HCT116 (cell line): ENCODE data around the gene KAZN. TPM values are rescaled to one million over a fixed set of nuclear protein-coding genes. Genes with fewer than 3 reads are reported as not detected.

Experiments
- ATAC-seq: fragments of 200-7000 bp; cut with Tn5 transposase; 2 replicates; pipeline ENCODE4 v1.9.1; 2020; ENCODE audit warnings: mild to moderate bottlenecking, moderate library complexity
- BruUV-seq: library from RNA; stranded (reverse); fragments of 400-500 nt; replicated peaks from 2 replicates; lab custom pipeline; 2021; lab: Mats Ljungman, UMichigan
- CTCF ChIA-PET: fragments of 300-600 bp; sonication (Branson Sonifier 250); formaldehyde crosslinking; loops from one replicate; lab custom pipeline; 2021; ENCODE audit warnings: antibody characterized with exemption; lab: Charles Lee
- POLR2A ChIA-PET: fragments of 300-600, 350-600 bp; sonication (Branson Sonifier 250); formaldehyde crosslinking; loops from one replicate; lab custom pipeline; 2021; ENCODE audit warnings: antibody characterized with exemption; lab: Charles Lee
- RAD21 ChIA-PET, 2 experiments: fragments of 300-600 bp; sonication (Branson Sonifier 250); formaldehyde crosslinking; loops; one replicate each; lab custom pipeline; 2023; ENCODE audit warnings: low total read pairs in 2 of 2; ENCODE audit not compliant: uncharacterized antibody in 2 of 2, unreplicated experiment in 2 of 2, low non-redundant PET in 1 of 2; lab: Charles Lee
- DNase-seq: peaks from one replicate; pipeline ENCODE4 v3.0.0-alpha.2; 2010; ENCODE audit warnings: low read depth, low spot score
- H2AFZ ChIP-seq: fragments of 200-600 bp; shearing (Covaris generic), sonication (generic); 2 replicates; pipeline ENCODE4 v1.6.1; 2017; ENCODE audit warnings: low read depth, mixed run types, mixed read lengths, antibody characterized with exemption, low read length; ENCODE audit not compliant: poor library complexity, severe bottlenecking
- H3K27ac ChIP-seq: 2 replicates; pipeline ENCODE4 v1.5.1; 2012; ENCODE audit warnings: low read depth, low read length
- H3K27me3 ChIP-seq: fragments of 200-600 bp; sonication (generic); 2 replicates; pipeline ENCODE4 v1.6.1; 2016; ENCODE audit warnings: mixed run types, low read length, mixed read lengths; ENCODE audit not compliant: insufficient read depth
- H3K36me3 ChIP-seq, 2 experiments: fragments of 200-500 bp in 1 of 2; fragments of 200-600 bp in 1 of 2; sonication (Bioruptor generic) in 1 of 2; sonication (generic) in 1 of 2; 2 replicates each; pipeline versions ENCODE4 v1.5.1 to v1.6.1; 2014 to 2016; ENCODE audit warnings: low read length in 2 of 2, inconsistent platforms in 1 of 2, mixed read lengths in 1 of 2, mixed run types in 1 of 2; ENCODE audit not compliant: insufficient read depth in 2 of 2, control insufficient read depth in 1 of 2
- H3K4me1 ChIP-seq, 2 experiments: fragments of 200-600 bp in 1 of 2; sonication (generic) in 1 of 2; 2 replicates each; pipeline versions ENCODE4 v1.5.1 to v1.6.1; 2012 to 2017; ENCODE audit warnings: low read length in 2 of 2, inconsistent platforms in 1 of 2, mild to moderate bottlenecking in 1 of 2, mixed read lengths in 1 of 2, mixed run types in 1 of 2, moderate library complexity in 1 of 2; ENCODE audit not compliant: insufficient read depth in 2 of 2, control insufficient read depth in 1 of 2
- H3K4me2 ChIP-seq: fragments of 200-600 bp; sonication (generic); 2 replicates; pipeline ENCODE4 v1.6.1; 2017; ENCODE audit warnings: mixed run types, low read length, mixed read lengths
- H3K4me3 ChIP-seq, 2 experiments: fragments of 200-600 bp in 1 of 2; sonication (generic) in 1 of 2; replicated peaks in 1 of 2; 2 replicates each; pipeline ENCODE4 v1.5.1; 2011 to 2016; ENCODE audit warnings: low read length in 2 of 2, control low read depth in 1 of 2, low read depth in 1 of 2, mild to moderate bottlenecking in 1 of 2, mixed read lengths in 1 of 2, mixed run types in 1 of 2
- H3K79me2 ChIP-seq: fragments of 200-600 bp; sonication (generic); 2 replicates; pipeline ENCODE4 v1.6.1; 2017; ENCODE audit warnings: mild to moderate bottlenecking, mixed run types, low read length, moderate library complexity, mixed read lengths; ENCODE audit not compliant: insufficient read depth
- H3K9ac ChIP-seq: fragments of 200-600 bp; sonication (generic); 2 replicates; pipeline ENCODE4 v1.6.1; 2016; ENCODE audit warnings: low read length, mixed read lengths
- H3K9me2 ChIP-seq: fragments of 200-600 bp; sonication (generic), shearing (Covaris generic); 2 replicates; pipeline ENCODE4 v1.6.1; 2017; ENCODE audit warnings: mixed run types, mild to moderate bottlenecking, moderate library complexity; ENCODE audit not compliant: insufficient read depth
- H3K9me3 ChIP-seq, 2 experiments: fragments of 200-500 bp in 1 of 2; fragments of 200-600 bp in 1 of 2; sonication (Bioruptor generic) in 1 of 2; sonication (generic) in 1 of 2; 2 replicates each; pipeline ENCODE4 v1.6.1; 2014 to 2017; ENCODE audit warnings: low read length in 2 of 2, mixed read lengths in 2 of 2, inconsistent platforms in 1 of 2, low read depth in 1 of 2, mild to moderate bottlenecking in 1 of 2, mixed run types in 1 of 2, moderate library complexity in 1 of 2; ENCODE audit not compliant: control insufficient read depth in 1 of 2, insufficient read depth in 1 of 2
- H4K20me1 ChIP-seq: fragments of 200-600 bp; sonication (generic), shearing (Covaris generic); 2 replicates; pipeline ENCODE4 v1.6.1; 2017; ENCODE audit warnings: mixed run types, mild to moderate bottlenecking, moderate library complexity; ENCODE audit not compliant: insufficient read depth
- CEBPB ChIP-seq: IDR thresholded peaks from 2 replicates; pipeline ENCODE4 v1.6.1; 2012; ENCODE audit warnings: low read depth
- ELF1 ChIP-seq: IDR thresholded peaks from 2 replicates; pipeline ENCODE4 v1.6.1; 2012; ENCODE audit warnings: low read depth, borderline replicate concordance
- EZH2 ChIP-seq: fragments of 200-600 bp; sonication (generic); IDR thresholded peaks from 2 replicates; pipeline ENCODE4 v1.6.1; 2017; ENCODE audit warnings: antibody characterized with exemption, mixed run types
- RAD21 ChIP-seq: IDR thresholded peaks from 2 replicates; pipeline ENCODE4 v1.6.1; 2012; ENCODE audit warnings: low read depth, mild to moderate bottlenecking
- SRF ChIP-seq: IDR thresholded peaks from 2 replicates; pipeline ENCODE4 v1.6.1; 2012; ENCODE audit warnings: low read depth
- ZFX ChIP-seq: fragments of 450-650 bp; IDR thresholded peaks from 2 replicates; pipeline ENCODE4 v1.6.1; 2017
- ZNF274 ChIP-seq: fragments of 200-500 bp; sonication (Bioruptor generic); IDR thresholded peaks from 2 replicates; pipeline ENCODE4 v1.6.1; 2014; ENCODE audit warnings: mild to moderate bottlenecking, low read depth, low read length, inconsistent platforms
- intact Hi-C: fragments of 100-400 bp; cut with micrococcal nuclease; formaldehyde crosslinking; loops from 2 replicates; pipeline ENCODE4 v1.10.0; 2022
- total RNA-seq: library from RNA; stranded (reverse); gene quantifications from one replicate; pipeline ENCODE4 v1.2.1, GENCODE V29; 2021; ENCODE audit not compliant: unreplicated experiment
- TF ChIP-seq, protein P1 (sequence below), 3 experiments: fragments of 200-600 bp in 1 of 3; sonication (generic) in 1 of 3; IDR thresholded peaks in 2 of 3; conservative IDR thresholded peaks in 1 of 3; 2 replicates each; pipeline ENCODE4 v1.5.1; 2012 to 2017; ENCODE audit warnings: low read depth in 2 of 3, low read length in 2 of 3, antibody characterized with exemption in 1 of 3, borderline replicate concordance in 1 of 3, control low read depth in 1 of 3, mild to moderate bottlenecking in 1 of 3, mixed read lengths in 1 of 3, mixed run types in 1 of 3, moderate library complexity in 1 of 3; ENCODE audit not compliant: insufficient read depth in 1 of 3
- TF ChIP-seq, protein P2 (sequence below): IDR thresholded peaks from 2 replicates; pipeline ENCODE4 v1.6.1; 2012
- TF ChIP-seq, protein P3 (sequence below): IDR thresholded peaks from 2 replicates; pipeline ENCODE4 v1.6.1; 2012

KAZN gene
- total RNA-seq, 1 experiment from 2014 or later = 13.4 TPM

DNA sequence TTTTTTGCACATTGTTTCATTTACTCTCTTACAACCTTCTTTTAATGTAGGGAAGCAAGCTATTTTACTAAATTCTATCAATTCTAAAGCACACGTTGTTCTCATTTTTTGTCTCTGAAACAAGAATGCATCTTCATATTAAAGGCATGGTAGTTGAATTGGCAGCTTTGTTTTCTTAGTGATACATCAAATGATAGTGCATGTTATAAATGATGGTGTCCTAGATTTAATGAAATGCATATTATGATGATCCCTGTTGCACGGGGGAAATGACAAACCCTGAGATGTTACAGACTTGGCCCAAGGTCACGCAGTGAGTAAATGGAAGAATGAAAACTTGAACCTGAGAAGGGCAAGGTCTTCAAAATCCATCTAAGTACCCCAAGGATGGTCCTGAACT is 213.1 kb downstream of the KAZN start:
- H2AFZ ChIP-seq = no peak overlapping the region
- ATAC-seq = no peak
- DNase-seq = no peak
- H3K79me2 ChIP-seq = no peaks in the 10 kb centered on the region
- no peaks in the 10 kb centered on the region for H3K4me1 ChIP-seq
- H3K27me3 ChIP-seq = 0 out of 2 replicates have a peak, but pooled peaks cover 5% of the 10 kb centered on the region
- H3K9me2 ChIP-seq = no peaks in the 10 kb centered on the region
- no peaks in the 10 kb centered on the region for H3K36me3 ChIP-seq
- no peaks in the 10 kb centered on the region for H4K20me1 ChIP-seq
- no peak overlapping the region for H3K27ac ChIP-seq
- H3K4me2 ChIP-seq = no peak overlapping the region
- peaks cover 6% of the 10 kb centered on the region in 2 experiments; a peak in 2 of 4 replicates for H3K9me3 ChIP-seq
- intact Hi-C loops = no loop called here
- no TSS peak for BruUV-seq
- ChIA-PET CTCF (no interaction called here), POLR2A (no interaction called here), RAD21 (no interaction called here)
- H3K4me3 ChIP-seq = no peak overlapping the region
- TF ChIP-seq RAD21 = no peak
- no peak for TF ChIP-seq EZH2
- TF ChIP-seq CEBPB = no peak
- TF ChIP-seq ELF1 = no peak
- TF ChIP-seq SRF = no peak
- H3K9ac ChIP-seq = no peak overlapping the region

DNA sequence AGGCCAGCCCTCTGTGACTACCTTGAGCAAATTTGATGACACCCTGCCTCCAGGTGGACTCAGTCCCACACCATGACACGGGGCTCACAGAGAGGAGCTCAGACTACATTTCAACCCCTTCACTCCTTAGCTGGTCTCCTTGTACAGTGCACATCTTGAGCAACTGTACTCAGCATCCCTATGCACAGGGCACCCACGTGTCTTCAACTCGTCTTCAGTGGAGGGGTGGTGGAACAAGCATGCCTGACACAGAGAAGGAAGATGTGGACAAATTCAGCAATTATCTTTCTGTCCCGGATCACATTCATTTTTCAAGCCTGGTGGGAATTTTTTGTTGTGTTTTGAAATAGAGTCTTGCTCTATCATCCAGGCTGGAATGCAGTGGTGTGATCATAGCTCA is 213.7 kb downstream of the KAZN start:
- Histone ChIP-seq H3K9me2 (no peaks in the 10 kb centered on the region), H3K27ac (no peak overlapping the region), H4K20me1 (no peaks in the 10 kb centered on the region), H3K79me2 (no peaks in the 10 kb centered on the region), H3K4me3 (no peak overlapping the region), H3K36me3 (no peaks in the 10 kb centered on the region), H3K9me3 (0 out of 4 replicates have a peak, but pooled peaks cover 0 to under 1% of the 10 kb centered on the region in 2 experiments), H3K9ac (no peak overlapping the region), H3K4me2 (no peak overlapping the region), H2AFZ (no peak overlapping the region), H3K27me3 (0 out of 2 replicates have a peak, but pooled peaks cover 7% of the 10 kb centered on the region), H3K4me1 (no peaks in the 10 kb centered on the region)
- ChIA-PET RAD21 (no interaction called here), POLR2A (no interaction called here), CTCF (no interaction called here)
- ATAC-seq (no peak), DNase-seq (no peak)
- TF ChIP-seq, protein P1, sequence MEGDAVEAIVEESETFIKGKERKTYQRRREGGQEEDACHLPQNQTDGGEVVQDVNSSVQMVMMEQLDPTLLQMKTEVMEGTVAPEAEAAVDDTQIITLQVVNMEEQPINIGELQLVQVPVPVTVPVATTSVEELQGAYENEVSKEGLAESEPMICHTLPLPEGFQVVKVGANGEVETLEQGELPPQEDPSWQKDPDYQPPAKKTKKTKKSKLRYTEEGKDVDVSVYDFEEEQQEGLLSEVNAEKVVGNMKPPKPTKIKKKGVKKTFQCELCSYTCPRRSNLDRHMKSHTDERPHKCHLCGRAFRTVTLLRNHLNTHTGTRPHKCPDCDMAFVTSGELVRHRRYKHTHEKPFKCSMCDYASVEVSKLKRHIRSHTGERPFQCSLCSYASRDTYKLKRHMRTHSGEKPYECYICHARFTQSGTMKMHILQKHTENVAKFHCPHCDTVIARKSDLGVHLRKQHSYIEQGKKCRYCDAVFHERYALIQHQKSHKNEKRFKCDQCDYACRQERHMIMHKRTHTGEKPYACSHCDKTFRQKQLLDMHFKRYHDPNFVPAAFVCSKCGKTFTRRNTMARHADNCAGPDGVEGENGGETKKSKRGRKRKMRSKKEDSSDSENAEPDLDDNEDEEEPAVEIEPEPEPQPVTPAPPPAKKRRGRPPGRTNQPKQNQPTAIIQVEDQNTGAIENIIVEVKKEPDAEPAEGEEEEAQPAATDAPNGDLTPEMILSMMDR (IDR thresholded peaks at IDR 0.05 in 2 of 3, conservative IDR thresholded peaks at IDR 0.05 in 1 of 3; ENCODE audit: borderline replicate concordance in 1 of 3, insufficient read depth in 1 of 3, low read depth in 2 of 3, low read length in 2 of 3) = no peak
- TF ChIP-seq, protein P2, sequence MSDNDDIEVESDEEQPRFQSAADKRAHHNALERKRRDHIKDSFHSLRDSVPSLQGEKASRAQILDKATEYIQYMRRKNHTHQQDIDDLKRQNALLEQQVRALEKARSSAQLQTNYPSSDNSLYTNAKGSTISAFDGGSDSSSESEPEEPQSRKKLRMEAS = no peak
- TF ChIP-seq ZFX (no peak), RAD21 (no peak), ZNF274 (no peak), CEBPB (no peak)
- TF ChIP-seq, protein P3, sequence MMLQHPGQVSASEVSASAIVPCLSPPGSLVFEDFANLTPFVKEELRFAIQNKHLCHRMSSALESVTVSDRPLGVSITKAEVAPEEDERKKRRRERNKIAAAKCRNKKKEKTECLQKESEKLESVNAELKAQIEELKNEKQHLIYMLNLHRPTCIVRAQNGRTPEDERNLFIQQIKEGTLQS = no peak
- intact Hi-C loops = no loop called here
- no TSS peak for BruUV-seq
